NCI-H2227 (cell line): ENCODE results near the gene GPM6B.
A peak's percentile ranks its signal among the peaks of the same experiment; 100 is the strongest.

Source experiments
- DNase-seq: peaks from one replicate; lab custom pipeline; 2025; ENCODE audit not compliant: unreplicated experiment; lab: John Stamatoyannopoulos, UW

The GPM6B gene

DNA sequence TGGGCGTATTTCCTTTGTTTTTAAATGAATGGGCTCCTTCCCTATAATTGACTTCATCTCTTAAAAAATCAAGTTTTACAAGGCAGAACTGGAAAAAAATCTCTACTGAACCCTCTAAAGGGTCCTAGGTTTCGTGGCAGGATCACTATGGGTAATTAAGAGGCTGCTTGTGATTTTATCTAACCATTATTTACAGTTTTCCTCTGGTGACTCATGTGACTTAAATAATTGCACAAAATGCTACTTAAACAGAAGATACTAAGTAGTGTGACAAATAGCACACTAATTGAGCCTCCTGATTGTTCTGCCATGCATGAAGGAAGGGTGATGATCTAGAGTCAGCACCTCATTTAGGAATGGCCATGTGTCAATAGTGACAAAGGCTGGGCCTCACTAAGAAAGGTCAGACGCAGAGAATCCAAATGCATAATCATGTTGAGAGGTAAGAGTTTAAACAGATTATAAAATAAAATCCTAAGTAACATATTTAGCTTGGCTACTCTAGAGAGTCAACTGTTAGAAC lies 46.8 kb downstream of the GPM6B start:
- peak; percentile 5 for DNase-seq

DNA sequence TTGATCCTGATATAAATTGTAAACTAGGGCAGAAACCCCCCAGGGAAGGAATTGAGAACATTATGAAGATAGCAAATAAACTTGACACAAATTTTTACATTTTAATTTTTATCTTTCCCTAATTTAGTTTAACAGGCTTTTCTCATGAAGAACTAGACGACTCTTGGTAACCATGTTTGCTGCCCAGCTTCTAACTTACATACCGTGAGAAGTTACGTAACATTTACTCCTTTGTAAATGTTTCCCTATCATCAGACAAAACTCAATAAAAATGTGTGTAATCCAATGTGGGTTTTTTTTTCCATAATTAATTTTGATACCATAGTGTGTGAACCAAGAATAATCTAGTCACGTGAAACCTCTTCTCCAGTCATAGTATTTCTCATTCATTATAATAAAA lies 48.0 kb downstream of the GPM6B start:
- DNase-seq: no peak

DNA sequence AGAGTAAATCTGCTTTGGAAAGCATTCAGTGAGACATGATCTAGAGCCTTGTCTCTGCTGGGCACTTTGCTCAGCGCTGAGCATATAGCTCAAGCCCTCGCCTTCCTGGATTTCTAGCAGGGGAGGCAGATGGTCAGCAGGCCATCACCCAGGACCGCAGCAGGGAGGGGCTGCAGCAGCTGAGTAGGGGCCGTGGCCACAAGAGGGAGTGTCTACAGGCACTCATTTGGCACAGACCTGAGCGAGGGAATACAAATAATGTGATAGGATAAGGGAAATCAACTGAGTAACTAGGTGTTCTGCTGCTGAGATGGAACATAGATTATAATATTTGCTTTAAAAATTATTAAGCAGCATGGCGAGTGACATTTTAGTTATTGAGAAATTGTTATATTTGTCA lies 52.1 kb downstream of the GPM6B start:
- peak; percentile 67 for DNase-seq

DNA sequence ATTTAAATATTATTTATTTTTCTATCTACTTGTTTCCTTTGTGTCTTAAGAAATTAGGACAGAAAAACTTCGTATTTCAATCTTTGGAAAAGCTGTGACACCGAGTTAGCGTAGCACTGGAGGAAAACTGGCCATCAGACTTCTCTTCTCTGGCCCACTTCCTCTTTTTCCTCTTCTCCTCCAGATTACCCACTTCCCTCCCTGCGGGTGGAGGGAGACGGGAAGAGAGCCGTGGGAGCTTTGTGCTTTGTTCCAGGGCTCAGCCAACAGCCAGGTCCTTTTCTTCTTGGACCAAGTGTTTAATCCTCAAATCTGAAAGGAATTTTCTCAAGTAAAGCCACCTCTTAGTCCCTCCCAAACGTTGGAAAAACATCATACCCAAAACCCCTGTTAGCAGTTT lies 52.6 kb downstream of the GPM6B start:
- no peak for DNase-seq

DNA sequence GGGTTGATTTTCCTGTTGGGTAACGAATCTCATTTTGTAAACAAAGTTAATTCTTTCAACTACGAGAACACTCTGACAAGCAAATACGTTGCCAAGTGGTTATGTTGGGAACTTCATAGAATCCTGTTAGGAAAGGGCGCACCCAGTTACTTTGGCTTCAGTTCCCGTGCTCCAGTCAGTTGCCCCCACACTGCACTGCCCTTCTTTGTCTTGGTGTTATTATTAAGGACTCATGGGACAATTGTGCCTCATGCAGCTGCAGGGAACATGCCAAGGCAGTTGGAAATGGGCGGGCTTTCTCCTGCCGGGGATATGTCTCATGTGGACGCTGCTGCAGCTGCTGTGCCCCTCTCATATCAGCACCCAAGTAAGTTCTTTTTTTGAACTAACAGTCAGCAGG lies 53.4 kb downstream of the GPM6B start:
- peak; percentile 5 for DNase-seq

DNA sequence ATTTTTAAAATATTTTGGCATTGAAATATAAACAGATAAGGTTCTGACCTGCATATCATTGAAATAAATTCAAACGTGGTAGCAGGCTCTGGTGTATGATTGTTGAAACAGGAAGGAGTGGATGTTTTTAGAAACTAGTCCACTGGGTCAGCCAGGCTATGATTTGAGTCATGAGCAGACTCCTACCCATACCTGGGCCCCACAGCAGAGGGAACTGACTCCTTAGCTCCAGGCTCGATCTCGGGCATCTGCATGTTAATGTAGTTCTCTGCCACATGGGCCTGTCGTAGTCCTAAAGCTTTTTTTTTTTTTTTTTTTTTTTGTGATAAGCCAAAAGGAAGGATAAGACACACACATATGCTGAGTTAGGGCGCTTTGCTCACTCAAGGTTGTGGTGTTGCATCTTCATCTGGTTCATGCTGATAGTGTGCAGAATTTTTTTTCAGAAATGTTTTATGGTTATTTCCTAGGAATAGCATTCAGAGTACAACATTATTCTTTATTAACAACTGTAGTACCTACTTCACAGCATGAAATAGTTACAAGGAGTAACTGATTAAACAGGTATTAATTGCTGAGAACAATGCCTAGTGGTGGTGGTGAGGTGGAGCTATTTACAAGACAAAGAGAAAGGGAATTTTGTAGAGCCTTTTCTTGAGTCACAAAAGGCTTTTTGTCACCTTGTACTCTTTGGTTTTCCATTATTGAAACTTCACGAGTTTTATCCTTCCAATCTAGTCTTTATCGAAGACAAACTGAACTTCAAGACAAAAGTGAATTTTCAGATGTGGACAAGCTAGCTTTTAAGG lies 55.1 kb downstream of the GPM6B start:
- DNase-seq: no peak

DNA sequence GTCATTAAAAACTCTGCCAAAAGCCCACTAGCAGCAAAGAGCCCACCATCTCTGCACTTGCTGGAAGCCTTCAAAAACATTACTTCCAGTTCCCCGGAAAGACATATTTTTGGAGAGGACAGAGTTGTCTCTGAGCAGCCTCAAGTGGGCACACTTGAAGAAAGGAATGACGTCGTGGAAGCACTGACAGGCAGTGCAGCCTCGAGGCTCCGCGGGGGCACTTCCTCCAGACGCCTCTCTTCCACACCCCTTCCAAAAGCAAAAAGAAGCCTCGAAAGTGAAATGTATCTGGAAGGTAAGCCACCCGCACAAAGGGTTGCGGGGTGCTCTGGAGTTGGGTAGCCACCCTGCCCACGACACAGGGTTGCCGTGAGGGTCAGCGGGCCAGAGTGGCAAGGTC lies 56.5 kb downstream of the GPM6B start:
- no peak for DNase-seq

DNA sequence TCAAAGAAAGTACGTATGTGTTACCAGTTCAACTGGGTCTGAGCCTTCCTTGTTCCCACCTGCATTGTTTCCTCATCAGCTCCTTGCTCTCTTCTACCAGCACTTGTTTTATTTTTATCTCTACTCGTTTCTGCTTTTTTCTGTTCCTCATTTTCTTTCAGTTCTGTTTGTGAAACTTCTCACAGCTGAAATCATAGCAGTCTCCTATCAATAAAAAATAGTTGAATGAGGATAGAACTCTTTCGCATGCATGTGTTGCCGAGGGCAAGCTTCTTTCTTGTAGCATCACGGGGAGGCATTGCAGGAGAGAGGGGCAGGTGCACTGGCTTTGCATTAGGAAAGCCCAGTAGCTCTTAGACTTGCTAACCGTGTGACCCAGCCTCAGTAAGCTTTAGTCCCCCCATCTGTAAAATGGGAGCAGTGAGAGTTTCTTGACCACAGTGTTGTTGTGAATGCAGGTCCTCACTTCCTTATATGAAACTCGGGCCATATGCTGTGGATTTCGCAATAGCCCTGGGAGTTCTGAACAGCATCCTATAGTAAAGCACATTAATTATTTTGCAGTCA lies 57.7 kb downstream of the GPM6B start:
- no peak for DNase-seq

DNA sequence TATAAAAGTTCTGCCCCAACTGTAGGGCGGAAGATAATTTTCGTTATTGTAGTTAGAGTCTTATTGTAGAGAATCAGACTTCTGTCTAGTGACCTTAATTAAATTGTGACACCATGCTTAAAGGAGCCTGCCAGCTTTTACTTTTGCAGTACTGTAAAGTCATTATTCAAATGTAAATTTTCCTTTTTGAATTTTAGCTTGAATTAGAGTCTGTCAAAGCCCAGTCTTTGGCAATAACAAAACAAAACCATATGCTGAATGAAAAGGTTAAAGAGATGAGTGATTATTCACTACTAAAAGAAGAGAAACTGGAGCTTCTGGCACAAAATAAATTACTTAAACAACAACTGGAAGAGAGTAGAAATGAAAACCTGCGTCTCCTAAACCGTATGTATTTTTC lies 60.5 kb downstream of the GPM6B start:
- no peak for DNase-seq

DNA sequence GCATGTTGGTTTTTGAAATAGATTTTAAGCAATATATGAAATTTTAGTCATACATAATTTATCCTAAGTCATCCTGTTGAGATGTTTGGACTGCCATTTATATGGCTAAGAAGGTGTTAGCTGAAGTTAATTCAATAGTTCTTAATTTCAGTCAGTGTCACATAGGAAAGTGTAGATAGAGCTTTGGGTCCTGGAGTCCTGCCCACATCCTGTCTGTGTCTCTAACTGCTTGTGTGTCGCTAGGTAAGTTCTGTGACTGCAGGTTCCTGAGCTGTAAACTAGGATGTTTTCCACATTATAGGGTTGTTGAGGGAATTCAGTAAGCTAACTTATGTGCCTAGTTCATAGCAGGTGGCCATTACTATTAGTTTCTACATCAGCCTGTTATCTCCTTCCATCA lies 61.6 kb downstream of the GPM6B start:
- no peak for DNase-seq

DNA sequence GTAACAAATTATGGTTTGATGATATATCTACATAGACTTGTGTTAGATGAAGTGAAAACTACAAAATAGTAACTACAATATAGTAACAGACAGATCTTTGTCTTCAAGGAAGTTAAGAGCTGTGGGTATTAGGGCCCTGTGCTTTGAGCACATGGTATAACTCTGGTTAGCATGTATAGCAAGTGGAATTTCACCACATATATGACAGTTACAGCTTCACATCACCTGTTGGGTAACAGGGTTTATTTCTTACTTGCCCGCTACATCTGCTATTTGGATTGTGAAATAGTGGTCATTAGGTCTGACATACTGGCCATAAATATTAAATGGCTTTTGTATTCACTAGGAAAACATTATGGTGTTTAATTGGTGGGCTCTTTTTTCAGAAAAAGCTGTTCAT lies 62.1 kb downstream of the GPM6B start:
- DNase-seq: no peak

DNA sequence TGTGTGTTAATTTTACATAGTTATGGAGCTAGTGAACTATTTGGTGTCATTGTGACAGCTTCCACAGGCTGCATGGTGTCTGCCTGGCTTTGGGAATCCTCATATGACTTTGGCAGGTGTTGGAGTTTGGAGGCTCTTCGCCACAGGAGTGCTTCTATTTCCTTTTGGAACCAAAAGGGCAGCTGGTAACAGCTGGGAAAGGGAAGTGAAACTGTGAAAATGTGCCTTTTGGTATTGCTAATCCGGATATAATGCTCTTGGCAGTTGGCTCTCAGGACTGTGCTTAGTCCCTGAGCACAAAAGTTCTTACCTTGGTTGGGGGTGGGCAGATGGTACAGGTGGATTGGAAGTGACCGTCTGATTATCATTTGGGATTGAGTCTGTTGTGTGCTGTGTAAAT lies 64.2 kb downstream of the GPM6B start:
- no peak for DNase-seq

DNA sequence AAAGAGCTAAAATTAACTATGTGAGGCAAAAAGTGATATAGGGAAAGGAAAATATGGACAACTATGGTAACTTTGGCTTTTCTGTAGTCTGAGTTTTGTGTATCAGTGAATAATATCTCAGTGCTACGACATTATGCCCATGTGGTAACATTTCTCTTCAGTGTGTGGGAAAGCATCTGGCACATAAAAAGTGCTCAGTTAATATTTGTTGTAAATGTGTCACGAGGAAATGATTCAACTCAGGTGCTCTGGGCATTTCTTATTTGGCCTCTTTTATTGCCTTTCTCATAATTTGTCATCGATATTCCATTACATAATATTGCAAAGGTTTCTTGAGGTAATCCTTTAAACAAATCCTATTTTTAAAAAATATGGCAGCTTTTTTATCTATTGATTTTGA lies 64.8 kb downstream of the GPM6B start:
- no peak for DNase-seq

DNA sequence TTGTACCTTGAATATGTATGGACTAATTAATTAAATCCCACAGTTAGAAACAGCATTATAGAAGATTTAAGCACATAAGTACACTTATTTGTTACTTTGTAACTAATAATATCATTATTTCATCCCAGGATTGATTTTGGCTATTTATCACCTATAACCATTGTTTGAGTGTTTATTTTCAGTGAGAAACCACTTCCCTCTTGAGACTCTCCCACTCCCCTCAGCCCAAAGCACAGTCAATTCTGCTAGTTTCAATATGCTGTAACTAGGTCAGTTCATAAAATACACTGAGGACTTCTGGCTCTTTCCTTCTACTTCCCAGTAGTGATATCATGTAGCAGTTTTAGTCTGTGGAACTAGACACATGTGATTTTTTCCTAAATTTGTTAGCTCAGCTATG lies 66.1 kb downstream of the GPM6B start:
- DNase-seq: no peak

DNA sequence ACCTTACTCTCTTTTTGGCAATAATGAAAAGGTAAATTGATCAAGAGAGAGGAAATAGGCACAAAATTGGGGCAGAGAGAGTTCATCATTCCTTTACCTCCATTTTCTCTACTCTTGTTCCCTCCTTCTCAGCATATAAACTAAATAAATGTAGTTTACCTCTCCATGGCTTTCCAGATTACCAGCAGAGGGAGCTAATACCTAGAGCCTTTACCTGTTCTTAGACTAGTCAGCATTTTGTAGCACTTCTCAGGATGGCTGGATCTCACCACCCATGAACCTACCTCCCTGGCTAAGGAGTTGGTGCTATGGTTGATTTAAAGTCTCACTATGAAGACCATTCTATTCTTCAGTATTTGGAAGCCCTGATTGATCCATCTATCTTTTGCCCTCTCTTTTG lies 66.7 kb downstream of the GPM6B start:
- DNase-seq: peak; percentile 62

DNA sequence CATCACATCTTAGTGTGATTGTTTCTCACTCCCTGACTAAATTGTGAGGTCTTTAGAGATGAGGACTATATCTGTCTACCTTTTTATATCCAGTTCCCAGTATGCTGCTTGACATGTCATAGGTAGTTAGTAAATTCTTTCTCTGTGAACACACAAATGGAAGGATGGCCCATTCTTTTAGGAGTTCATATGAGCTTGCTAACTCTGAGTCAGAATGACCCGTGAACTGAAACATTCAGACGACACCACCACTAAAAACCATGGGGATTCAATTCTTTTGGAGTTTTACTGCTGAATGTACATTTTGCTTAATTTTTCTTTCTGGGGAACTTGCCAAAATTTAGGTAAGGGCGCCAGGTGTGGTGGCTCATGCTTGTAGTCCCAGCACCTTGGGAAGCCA lies 68.4 kb downstream of the GPM6B start:
- DNase-seq: no peak

DNA sequence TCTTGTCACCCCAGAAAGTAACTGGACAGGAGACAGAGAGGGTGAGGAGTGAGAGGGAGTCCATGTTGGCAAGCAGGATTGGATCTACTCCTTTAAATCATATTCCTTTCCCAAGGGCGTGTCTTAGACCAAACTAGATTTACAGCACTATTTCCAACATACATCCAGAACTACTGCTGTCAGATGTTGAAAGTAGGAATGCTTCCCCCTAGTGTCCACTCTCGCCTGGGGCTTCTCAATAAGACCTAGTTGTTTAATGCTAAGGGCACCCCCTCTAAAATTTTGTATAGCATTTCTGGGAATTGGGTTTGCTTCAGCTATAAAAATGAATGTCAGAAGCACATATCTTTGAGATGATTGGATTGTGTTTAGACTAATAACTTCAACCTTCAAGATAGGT lies 69.1 kb downstream of the GPM6B start:
- peak; percentile 41 for DNase-seq

DNA sequence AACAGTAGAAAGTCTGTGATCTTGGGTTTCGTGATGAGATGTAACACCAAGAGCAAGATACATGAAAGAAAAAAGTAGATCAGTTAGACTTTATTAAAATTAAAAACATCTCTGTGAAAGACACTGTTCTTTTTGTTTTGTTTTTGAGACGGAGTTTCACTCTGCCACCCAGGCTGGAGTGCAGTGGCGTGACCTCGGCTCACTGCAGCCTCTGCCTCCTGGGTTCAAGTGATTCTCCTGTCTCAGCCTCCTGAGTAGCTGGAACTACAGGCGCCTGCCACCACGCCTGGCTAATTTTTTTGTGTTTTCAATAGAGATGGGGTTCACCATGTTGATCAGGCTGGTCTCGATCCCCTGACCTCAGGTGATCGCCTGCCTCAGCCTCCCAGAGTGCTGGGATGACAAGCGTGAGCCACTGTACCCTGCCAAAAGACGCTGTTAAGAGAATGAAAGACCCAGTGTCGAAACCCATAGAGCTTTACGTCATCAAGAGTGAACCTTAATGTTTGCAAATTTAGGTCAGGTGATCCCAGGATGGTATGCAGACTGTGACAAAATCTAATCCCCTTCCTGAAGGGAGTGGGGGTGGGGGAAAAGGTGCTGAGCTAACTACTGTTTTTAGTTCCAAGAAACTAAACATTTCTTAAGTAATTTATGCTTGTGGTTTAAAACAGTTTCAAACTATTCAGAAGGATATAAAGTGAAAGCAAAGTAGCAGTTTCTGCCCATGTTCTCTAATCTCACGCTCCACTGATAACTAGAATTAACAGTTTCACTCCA lies 74.3 kb downstream of the GPM6B start:
- no peak for DNase-seq

DNA sequence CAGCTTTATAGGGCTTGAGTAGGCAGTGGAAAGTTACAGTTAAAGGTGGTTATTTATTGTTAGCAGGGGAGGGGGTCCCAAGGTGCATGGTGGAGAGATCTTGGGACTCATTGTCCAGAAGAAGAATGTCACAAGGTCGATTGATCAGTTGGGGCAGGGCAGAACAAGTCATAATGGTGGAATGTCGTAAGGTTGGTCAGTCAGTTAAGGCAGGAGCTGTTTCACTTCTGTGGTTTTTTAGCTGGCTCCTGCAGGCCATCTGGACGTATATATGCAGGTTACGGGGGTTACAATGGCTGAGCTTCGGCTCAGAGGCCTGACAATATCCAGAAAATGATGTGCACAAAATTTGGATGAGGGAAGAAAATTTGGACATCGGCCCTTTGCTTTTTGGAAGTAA lies 75.2 kb downstream of the GPM6B start:
- no peak for DNase-seq

DNA sequence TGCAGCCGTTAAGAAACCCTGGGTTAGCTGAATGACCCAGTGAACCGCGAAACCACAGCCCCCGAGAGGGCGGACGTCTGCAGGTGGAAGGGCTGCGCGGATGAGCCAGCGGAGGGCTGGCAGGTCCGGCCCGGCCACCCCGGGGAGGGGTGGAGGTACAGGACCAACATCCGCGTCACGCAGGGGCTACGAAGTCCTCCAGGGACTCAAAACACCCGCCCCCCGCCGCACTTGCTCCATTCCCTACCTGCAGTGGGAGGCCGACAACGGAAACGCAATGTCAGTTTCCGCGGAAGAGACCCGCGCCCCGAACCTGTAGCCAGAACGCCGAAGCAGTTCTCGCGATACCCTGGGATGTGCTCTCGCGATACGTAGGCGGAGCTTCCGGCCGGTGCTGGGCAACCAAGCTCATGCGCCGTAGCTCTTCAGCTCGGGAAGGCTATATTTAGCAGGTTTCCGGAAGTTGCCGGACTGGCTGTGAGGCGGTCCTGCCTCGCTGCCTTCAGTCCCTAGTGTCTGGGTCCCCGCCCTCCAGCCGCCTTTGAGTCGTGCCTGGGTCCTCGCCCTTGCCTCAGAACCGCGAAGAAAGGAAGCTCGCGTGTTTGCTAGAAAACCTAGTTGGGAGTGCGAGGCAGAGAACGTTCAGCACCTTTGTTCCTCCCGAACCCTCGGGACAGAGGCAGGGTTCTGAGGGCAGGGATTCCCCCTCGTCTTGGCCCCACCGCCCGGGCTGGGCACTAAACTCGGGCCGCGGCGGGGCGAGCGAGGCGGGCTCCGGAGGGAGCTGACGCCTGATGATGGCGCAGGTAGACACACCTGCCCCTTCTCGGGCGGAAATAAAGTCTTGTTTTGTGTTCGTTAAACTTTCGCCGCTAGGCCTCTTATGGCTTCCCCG lies 82.4 kb downstream of the GPM6B start, which contains the start of the genes OFD1 and TRAPPC2:
Gene OFD1, plus strand, starts transcription at position 471 of the 895 bp plus-strand sequence. Its CDS starts 324 bp downstream, at position 795.
Gene TRAPPC2, minus strand, starts transcription at position 343 of the 895 bp plus-strand sequence. CDS start 14,657 bp downstream, outside the sequence.
- peak; percentile 99 for DNase-seq

DNA sequence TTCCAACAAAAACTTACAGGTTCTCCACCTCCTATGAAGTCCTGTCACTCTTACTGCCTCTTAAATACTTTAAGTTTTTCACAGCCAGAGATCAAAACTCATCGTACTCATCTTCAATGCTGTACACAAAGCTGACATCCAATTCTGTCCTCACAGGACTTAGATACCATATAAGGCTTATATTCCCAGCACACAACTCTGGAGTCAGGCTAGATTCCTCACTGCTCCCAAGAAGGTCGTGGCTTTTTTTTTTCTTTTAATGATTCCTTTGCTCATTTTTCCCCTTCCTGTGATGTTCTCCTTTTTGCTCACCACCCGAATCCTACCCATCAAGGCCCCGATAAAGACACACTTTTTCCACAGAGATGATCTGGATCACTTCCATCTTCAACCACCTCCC lies 83.4 kb downstream of the GPM6B start:
- no peak for DNase-seq
